ENCODE measurements around the gene AMBP. TPM values are rescaled to one million over a fixed set of nuclear protein-coding genes. Genes with fewer than 3 reads are reported as not detected.

AMBP gene
- total RNA-seq, 3 donors from 2014 or later (not counting 1 experiment from before 2014, with no cell fraction given) = not detected

- H3K27me3 Mint-ChIP-seq (ENCODE audit: low read depth in 2 of 2) = no peaks in the 10 kb centered on the region
- no peaks in the 10 kb centered on the region for H3K4me1 Mint-ChIP-seq
- no peak for TF ChIP-seq CTCF (IDR thresholded peaks at IDR 0.05)
- Histone ChIP-seq H3K27ac (ENCODE audit: low read length) (no peak overlapping the region), H3K4me1 (ENCODE audit: control insufficient read depth, insufficient read depth, low read length) (no peaks in the 10 kb centered on the region), H3K4me3 (ENCODE audit: low read length) (no peak overlapping the region), H3K27me3 (ENCODE audit: control insufficient read depth, insufficient read depth, low read length) (no peaks in the 10 kb centered on the region), H3K36me3 (ENCODE audit: control insufficient read depth, insufficient read depth, low read length) (peaks cover 6% of the 10 kb centered on the region), H3K9me3 (ENCODE audit: control insufficient read depth, insufficient read depth, low read length) (no peaks in the 10 kb centered on the region)
- H3K36me3 Mint-ChIP-seq = no peaks in the 10 kb centered on the region
- DNase-seq (no peak), ATAC-seq (no peak)
- intact Hi-C loops (cut with micrococcal nuclease) = no loop called here
- no peak overlapping the region for H3K4me3 Mint-ChIP-seq
- H3K27ac Mint-ChIP-seq = no peak overlapping the region
- H3K9me3 Mint-ChIP-seq = no peaks in the 10 kb centered on the region
- 91% methylated on average over 6 of the region's 11 CpGs for WGBS (ENCODE audit: insufficient coverage)
Measured at GRCh38 chr9:114050226-114050568, 27.9 kb downstream of the AMBP start.

GRCh38 chr9:114049441-114050225 is 28.5 kb downstream of the AMBP start:
- ATAC-seq (no peak), DNase-seq (no peak)
- Mint-ChIP-seq H3K4me3 (no peak overlapping the region), H3K27me3 (ENCODE audit: low read depth in 2 of 2) (no peaks in the 10 kb centered on the region), H3K4me1 (no peaks in the 10 kb centered on the region), H3K9me3 (no peaks in the 10 kb centered on the region), H3K36me3 (no peaks in the 10 kb centered on the region), H3K27ac (no peak overlapping the region)
- Histone ChIP-seq H3K27ac (ENCODE audit: low read length) (no peak overlapping the region), H3K4me3 (ENCODE audit: low read length) (no peak overlapping the region), H3K27me3 (ENCODE audit: control insufficient read depth, insufficient read depth, low read length) (no peaks in the 10 kb centered on the region), H3K9me3 (ENCODE audit: control insufficient read depth, insufficient read depth, low read length) (no peaks in the 10 kb centered on the region), H3K36me3 (ENCODE audit: control insufficient read depth, insufficient read depth, low read length) (peaks cover 6% of the 10 kb centered on the region), H3K4me1 (ENCODE audit: control insufficient read depth, insufficient read depth, low read length) (no peaks in the 10 kb centered on the region)
- no peak for TF ChIP-seq CTCF (IDR thresholded peaks at IDR 0.05)
- intact Hi-C loops (cut with micrococcal nuclease) = no loop called here
- WGBS (ENCODE audit: insufficient coverage) = 96% methylated on average over 39 of the region's 40 CpGs

GRCh38 chr9:114048533-114049415 is 29.3 kb downstream of the AMBP start:
- H3K36me3 ChIP-seq (ENCODE audit: control insufficient read depth, insufficient read depth, low read length) = peaks cover 6% of the 10 kb centered on the region
- no peaks in the 10 kb centered on the region for H3K27me3 ChIP-seq (ENCODE audit: control insufficient read depth, insufficient read depth, low read length)
- no peaks in the 10 kb centered on the region for H3K9me3 Mint-ChIP-seq
- no peak overlapping the region for H3K27ac ChIP-seq (ENCODE audit: low read length)
- no peaks in the 10 kb centered on the region for H3K4me1 ChIP-seq (ENCODE audit: control insufficient read depth, insufficient read depth, low read length)
- no peaks in the 10 kb centered on the region for H3K27me3 Mint-ChIP-seq (ENCODE audit: low read depth in 2 of 2)
- no peak overlapping the region for H3K27ac Mint-ChIP-seq
- ATAC-seq (no peak), DNase-seq (no peak)
- TF ChIP-seq CTCF (IDR thresholded peaks at IDR 0.05) = no peak
- WGBS (ENCODE audit: insufficient coverage) = 95% methylated on average over 44 of the region's 44 CpGs
- H3K9me3 ChIP-seq (ENCODE audit: control insufficient read depth, insufficient read depth, low read length) = no peaks in the 10 kb centered on the region
- intact Hi-C loops (cut with micrococcal nuclease) = no loop called here
- H3K4me3 ChIP-seq (ENCODE audit: low read length) = no peak overlapping the region
- no peaks in the 10 kb centered on the region for H3K4me1 Mint-ChIP-seq
- H3K36me3 Mint-ChIP-seq = no peaks in the 10 kb centered on the region
- H3K4me3 Mint-ChIP-seq = no peak overlapping the region

Measured in natural killer cell (primary cell).